Stimulated activated CD8-positive, alpha-beta memory T cell treated with anti-CD3 and anti-CD28 coated beads, Interleukin-12 subunit alpha, Interleukin-12 subunit beta, amount 100 ng/mL, for 1 hour (primary cell): ENCODE measurements around the gene ZNF672.
A peak's percentile ranks its signal among the peaks of the same experiment; 100 is the strongest.
"Not testable (repeated sequence)": the region's sequence is repeated elsewhere in the genome, so short reads cannot be mapped to it uniquely, and the experiment has no call there.

Experiments
- DNase-seq: peaks from one replicate; pipeline ENCODE4 v3.0.0-alpha.2; 2020; ENCODE audit warnings: low read depth

ZNF672 gene

GRCh38 chr1:248812736-248813425 is 25.1 kb upstream of the ZNF672 start:
- DNase-seq = no peak

GRCh38 chr1:248813546-248813945 is 24.5 kb upstream of the ZNF672 start:
- DNase-seq = no peak

GRCh38 chr1:248814351-248814750 is 23.7 kb upstream of the ZNF672 start:
- no peak for DNase-seq

GRCh38 chr1:248815407-248816034 is 22.5 kb upstream of the ZNF672 start:
- DNase-seq = no peak

GRCh38 chr1:248816042-248816851 is 21.8 kb upstream of the ZNF672 start:
- DNase-seq = no peak

DNA sequence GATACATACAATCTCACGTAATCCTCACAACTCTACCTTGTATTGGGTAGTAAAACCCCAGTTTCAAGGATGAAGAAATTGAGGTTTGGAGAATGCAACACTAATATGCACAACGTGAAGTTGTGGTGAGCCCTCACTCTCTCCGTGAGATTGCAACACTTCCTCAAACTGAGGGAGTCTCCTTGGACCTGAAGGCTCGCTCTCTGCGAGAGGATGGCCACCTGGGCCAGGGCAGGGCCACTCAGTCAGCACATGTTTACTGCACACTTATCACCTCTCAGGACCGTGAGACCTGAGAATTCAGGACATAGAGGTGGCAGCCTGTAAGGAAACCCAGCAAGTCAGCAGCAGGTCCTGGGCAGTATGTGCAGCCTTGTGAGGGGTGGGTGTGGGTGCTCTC is 21.0 kb upstream of the ZNF672 start:
- DNase-seq = no peak

DNA sequence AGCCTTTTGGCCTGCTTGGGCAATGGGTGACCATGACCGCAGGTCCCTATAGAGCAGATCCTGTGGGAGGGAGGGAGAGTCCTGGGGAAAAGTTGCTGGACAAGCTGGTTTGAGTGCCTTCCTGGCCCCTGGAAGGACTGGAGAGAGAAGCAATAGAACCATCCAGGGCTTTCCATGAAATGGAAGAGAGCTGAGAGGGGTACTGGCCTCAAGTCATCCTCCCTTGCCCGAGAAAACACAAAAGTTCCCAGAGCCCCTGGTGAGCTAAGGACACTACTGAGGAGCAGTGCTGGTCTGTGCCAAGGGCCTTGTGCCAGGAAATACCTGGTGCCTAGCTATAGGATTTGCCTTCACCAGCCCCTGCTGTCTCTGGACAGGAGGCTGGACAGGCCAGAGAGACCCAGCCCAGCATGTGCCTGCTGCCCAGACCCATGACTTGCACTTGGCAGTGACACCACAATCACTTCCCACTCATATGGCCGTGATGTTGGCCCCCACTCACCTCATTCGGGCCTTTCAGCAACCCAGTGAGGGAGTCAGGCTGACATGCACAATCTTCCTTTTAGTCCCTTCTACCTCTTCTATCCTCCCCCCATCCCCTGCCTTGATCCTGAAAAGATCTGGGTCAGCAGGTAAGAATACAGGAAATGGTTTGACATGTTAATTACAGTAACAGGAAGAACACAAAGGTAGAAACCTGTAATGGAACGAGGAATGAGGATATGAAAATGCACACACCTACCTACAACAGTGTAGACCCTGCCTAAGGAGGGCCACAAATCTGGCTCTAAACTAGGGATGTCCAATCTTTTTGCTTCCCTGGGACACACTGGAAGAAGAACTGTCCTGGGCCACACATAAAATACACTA is 19.3 kb upstream of the ZNF672 start:
- DNase-seq = no peak

DNA sequence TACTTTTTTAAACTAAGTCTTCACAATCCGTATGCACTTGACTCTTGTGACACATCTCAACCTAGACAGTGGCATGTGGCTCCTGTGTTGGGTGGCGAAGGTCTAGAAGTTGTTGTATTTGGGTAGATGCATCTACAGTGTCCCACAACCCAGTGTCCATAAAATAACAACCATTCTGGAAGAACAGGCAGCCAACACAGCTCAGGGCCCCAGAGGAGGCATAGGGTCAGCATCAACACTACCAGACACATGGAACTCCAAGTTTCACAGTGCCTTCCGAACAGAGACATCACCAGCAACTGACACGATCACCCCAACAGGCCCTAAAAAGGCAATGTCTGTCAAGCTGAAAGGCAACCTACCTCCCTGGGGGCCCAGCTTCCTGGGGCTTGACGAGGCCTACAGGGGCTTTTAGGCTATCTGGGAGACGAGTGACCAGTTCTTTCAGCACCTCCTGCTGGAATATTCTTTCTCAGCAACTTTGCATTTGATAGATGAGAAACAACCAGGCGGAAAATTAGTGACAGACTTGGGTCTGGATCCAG is 17.9 kb upstream of the ZNF672 start:
- no peak for DNase-seq

- DNase-seq = no peak
Observed at GRCh38 chr1:248821101-248821500, 16.9 kb upstream of the ZNF672 start.

GRCh38 chr1:248821641-248822040 is 16.4 kb upstream of the ZNF672 start:
- DNase-seq = no peak

GRCh38 chr1:248822148-248823032 is 15.6 kb upstream of the ZNF672 start:
- DNase-seq = no peak

- no peak for DNase-seq
Observed at GRCh38 chr1:248823517-248824001, 14.5 kb upstream of the ZNF672 start.

GRCh38 chr1:248824301-248824700 is 13.7 kb upstream of the ZNF672 start:
- DNase-seq = no peak

- DNase-seq = no peak
Observed at GRCh38 chr1:248824701-248825100, 13.3 kb upstream of the ZNF672 start.

GRCh38 chr1:248825136-248825535 is 12.9 kb upstream of the ZNF672 start:
- DNase-seq = no peak

DNA sequence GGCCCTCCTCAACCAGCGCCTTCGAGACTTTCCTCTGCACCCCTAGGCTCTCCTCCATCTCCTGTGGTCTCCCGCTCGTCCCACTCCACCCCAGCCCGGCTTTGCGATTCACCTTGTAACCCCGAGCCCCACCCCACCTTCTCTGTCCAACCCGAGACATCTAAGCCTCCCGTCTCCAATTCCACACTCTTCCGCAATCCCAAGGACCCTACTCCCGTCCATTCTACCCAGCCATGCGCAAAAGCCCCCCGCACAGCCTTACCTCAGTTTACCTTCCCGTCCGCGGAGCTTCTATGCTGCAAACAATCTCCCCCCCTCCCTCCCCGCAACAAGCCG is 12.5 kb upstream of the ZNF672 start:
- DNase-seq = no peak

GRCh38 chr1:248825909-248826760 is 11.9 kb upstream of the ZNF672 start, which contains the start of gene SH3BP5L:
Gene SH3BP5L (minus strand): TSS chr1:248825915. CDS start chr1:248824935, 980 bp downstream.
- peak; percentile 86 for DNase-seq

- no peak for DNase-seq
Observed at GRCh38 chr1:248828845-248829244, 9.2 kb upstream of the ZNF672 start.

GRCh38 chr1:248830718-248831017 is 7.4 kb upstream of the ZNF672 start:
- not testable (repeated sequence) for DNase-seq

- DNase-seq = no peak
Observed at GRCh38 chr1:248831842-248832241, 6.2 kb upstream of the ZNF672 start.
